DOHH2 (cell line): ENCODE measurements around the gene STAT1.

ENCODE experiments used
- H3F3A ChIP-seq: fragments of 200-600 bp; sonication (generic), shearing (Covaris generic); 2 replicates; pipeline ENCODE4 v1.6.0; 2016; ENCODE audit warnings: antibody characterized with exemption, mild to moderate bottlenecking; ENCODE audit not compliant: control insufficient read depth, insufficient read depth
- H3K27ac ChIP-seq: fragments of 200-600 bp; sonication (generic); 2 replicates; pipeline ENCODE4 v1.5.1; 2014; ENCODE audit warnings: low read depth, mild to moderate bottlenecking, low read length, moderate library complexity
- H3K27me3 ChIP-seq: fragments of 200-600 bp; sonication (generic); 2 replicates; pipeline ENCODE4 v1.6.1; 2014; ENCODE audit warnings: mild to moderate bottlenecking, low read length, mixed read lengths; ENCODE audit not compliant: control insufficient read depth
- H3K36me3 ChIP-seq: fragments of 200-600 bp; sonication (generic); 2 replicates; pipeline ENCODE4 v1.6.1; 2014; ENCODE audit warnings: mild to moderate bottlenecking, low read length, moderate library complexity, mixed read lengths; ENCODE audit not compliant: control insufficient read depth
- H3K4me1 ChIP-seq: fragments of 200-600 bp; sonication (generic); 2 replicates; pipeline ENCODE4 v1.6.1; 2014; ENCODE audit warnings: mild to moderate bottlenecking, low read length, mixed read lengths; ENCODE audit not compliant: control insufficient read depth
- H3K4me2 ChIP-seq: fragments of 200-600 bp; sonication (generic); 2 replicates; pipeline ENCODE4 v1.6.0; 2014; ENCODE audit warnings: mild to moderate bottlenecking, low read length, moderate library complexity
- H3K4me3 ChIP-seq: fragments of 200-600 bp; sonication (generic); 2 replicates; pipeline ENCODE4 v1.5.1; 2014; ENCODE audit warnings: mild to moderate bottlenecking, low read length, mixed read lengths
- H3K79me2 ChIP-seq: fragments of 200-600 bp; sonication (generic); 2 replicates; pipeline ENCODE4 v1.6.1; 2014; ENCODE audit warnings: mild to moderate bottlenecking, low read length, mixed read lengths; ENCODE audit not compliant: control insufficient read depth
- H3K9me2 ChIP-seq: fragments of 200-600 bp; sonication (generic); replicated peaks from 2 replicates; pipeline ENCODE4 v1.6.1; 2014; ENCODE audit warnings: mild to moderate bottlenecking, low read length, mixed read lengths; ENCODE audit not compliant: control insufficient read depth
- H3K9me3 ChIP-seq: fragments of 200-600 bp; sonication (generic); 2 replicates; pipeline ENCODE4 v1.6.1; 2014; ENCODE audit warnings: antibody characterized with exemption, low read length, mixed read lengths; ENCODE audit not compliant: control insufficient read depth, insufficient read depth
- H4K20me1 ChIP-seq: fragments of 200-600 bp; sonication (generic); 2 replicates; pipeline ENCODE4 v1.6.0; 2014; ENCODE audit warnings: low read depth, mild to moderate bottlenecking, antibody characterized with exemption, low read length, moderate library complexity; ENCODE audit not compliant: control insufficient read depth, insufficient read depth
- EZH2phosphoT487 ChIP-seq: fragments of 200-600 bp; sonication (generic); IDR thresholded peaks from 2 replicates; pipeline ENCODE4 v1.6.1; 2017; ENCODE audit warnings: borderline replicate concordance, mild to moderate bottlenecking, antibody characterized with exemption, low read length, moderate library complexity, mixed read lengths
- TF ChIP-seq, protein P1 (sequence below): fragments of 200-600 bp; sonication (generic); IDR thresholded peaks from one replicate; pipeline ENCODE4 v1.5.1; 2014; ENCODE audit warnings: antibody characterized with exemption, mild to moderate bottlenecking, low read depth, low read length; ENCODE audit not compliant: poor library complexity, severe bottlenecking

The STAT1 gene

DNA sequence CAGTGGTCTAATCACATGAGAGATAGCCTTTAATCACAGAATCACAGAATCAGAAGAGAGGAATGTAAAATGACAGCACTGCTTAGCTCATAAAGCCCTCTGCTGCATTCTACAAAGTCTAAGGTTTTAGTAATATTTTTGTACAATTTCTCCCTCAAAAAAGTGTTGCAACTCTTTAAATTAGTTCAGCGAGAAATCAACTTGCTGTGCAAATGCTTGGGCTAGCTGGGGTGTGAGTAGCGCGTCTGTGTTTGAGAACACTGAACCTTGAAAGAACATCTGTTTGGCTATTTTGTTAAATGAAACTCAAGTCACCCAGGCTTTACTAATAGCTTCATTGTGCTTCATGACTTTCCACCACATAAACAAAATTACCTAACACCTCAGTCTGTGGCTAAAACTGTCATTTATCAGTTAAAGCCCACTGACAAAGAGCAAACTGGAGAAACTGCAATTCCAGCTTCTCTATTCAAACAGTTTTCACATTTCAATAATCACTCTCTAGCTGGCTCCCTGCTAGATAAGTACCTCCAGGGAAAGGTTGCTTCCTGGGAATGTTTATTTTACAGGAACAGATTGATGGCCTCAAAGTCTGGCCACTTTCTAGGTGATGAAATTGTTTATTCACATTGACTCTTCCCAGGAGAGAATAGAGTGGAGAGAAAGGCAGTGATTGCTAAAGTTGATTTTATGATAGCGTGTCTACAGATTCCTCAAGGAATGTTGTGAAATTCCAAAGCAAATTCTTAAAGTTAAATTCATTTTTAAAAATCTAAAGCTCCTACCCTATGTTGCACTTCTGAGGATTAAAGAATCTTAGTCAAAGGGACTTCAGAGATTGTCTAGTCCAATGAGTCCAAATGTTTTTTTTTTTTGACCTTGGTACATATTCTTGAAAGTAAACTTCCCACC lies 36.0 kb upstream of the STAT1 start:
- no peak overlapping the region for H3K4me3 ChIP-seq
- no peaks in the 10 kb centered on the region for H4K20me1 ChIP-seq
- peaks cover 25% of the 10 kb centered on the region for H3K27me3 ChIP-seq
- H3K79me2 ChIP-seq, result no peaks in the 10 kb centered on the region
- H3K27ac ChIP-seq, result no peak overlapping the region
- peaks cover 8% of the 10 kb centered on the region for H3K4me1 ChIP-seq
- TF ChIP-seq EZH2phosphoT487, result no peak
- TF ChIP-seq, protein P1, sequence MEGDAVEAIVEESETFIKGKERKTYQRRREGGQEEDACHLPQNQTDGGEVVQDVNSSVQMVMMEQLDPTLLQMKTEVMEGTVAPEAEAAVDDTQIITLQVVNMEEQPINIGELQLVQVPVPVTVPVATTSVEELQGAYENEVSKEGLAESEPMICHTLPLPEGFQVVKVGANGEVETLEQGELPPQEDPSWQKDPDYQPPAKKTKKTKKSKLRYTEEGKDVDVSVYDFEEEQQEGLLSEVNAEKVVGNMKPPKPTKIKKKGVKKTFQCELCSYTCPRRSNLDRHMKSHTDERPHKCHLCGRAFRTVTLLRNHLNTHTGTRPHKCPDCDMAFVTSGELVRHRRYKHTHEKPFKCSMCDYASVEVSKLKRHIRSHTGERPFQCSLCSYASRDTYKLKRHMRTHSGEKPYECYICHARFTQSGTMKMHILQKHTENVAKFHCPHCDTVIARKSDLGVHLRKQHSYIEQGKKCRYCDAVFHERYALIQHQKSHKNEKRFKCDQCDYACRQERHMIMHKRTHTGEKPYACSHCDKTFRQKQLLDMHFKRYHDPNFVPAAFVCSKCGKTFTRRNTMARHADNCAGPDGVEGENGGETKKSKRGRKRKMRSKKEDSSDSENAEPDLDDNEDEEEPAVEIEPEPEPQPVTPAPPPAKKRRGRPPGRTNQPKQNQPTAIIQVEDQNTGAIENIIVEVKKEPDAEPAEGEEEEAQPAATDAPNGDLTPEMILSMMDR, result no peak
- no peaks in the 10 kb centered on the region for H3F3A ChIP-seq
- no peak overlapping the region for H3K4me2 ChIP-seq
- H3K36me3 ChIP-seq, result no peaks in the 10 kb centered on the region
- H3K9me3 ChIP-seq, result no peaks in the 10 kb centered on the region
- no peaks in the 10 kb centered on the region for H3K9me2 ChIP-seq

- H3K9me3 ChIP-seq, result no peaks in the 10 kb centered on the region
- H4K20me1 ChIP-seq, result no peaks in the 10 kb centered on the region
- H3K9me2 ChIP-seq, result no peaks in the 10 kb centered on the region
- H3K79me2 ChIP-seq, result no peaks in the 10 kb centered on the region
- H3F3A ChIP-seq, result no peaks in the 10 kb centered on the region
- peaks cover 8% of the 10 kb centered on the region for H3K4me1 ChIP-seq
- H3K4me3 ChIP-seq, result no peak overlapping the region
- H3K27me3 ChIP-seq, result peaks cover 22% of the 10 kb centered on the region
- no peak overlapping the region for H3K4me2 ChIP-seq
- no peak overlapping the region for H3K27ac ChIP-seq
- TF ChIP-seq, protein P1, result no peak
- no peak for TF ChIP-seq EZH2phosphoT487
- H3K36me3 ChIP-seq, result no peaks in the 10 kb centered on the region
Observed at GRCh38 chr2:191048073-191048472, 34.1 kb upstream of the STAT1 start.

- Histone ChIP-seq H3K9me3 (no peaks in the 10 kb centered on the region), H3K9me2 (no peaks in the 10 kb centered on the region; the same call in 1 of the 2 replicates), H3K36me3 (no peaks in the 10 kb centered on the region), H3K27ac (no peak overlapping the region), H4K20me1 (no peaks in the 10 kb centered on the region), H3F3A (no peaks in the 10 kb centered on the region), H3K79me2 (no peaks in the 10 kb centered on the region), H3K4me3 (no peak overlapping the region), H3K4me1 (no peaks in the 10 kb centered on the region), H3K4me2 (no peak overlapping the region), H3K27me3 (peaks cover 10% of the 10 kb centered on the region)
- TF ChIP-seq, protein P1, result no peak
- no peak for TF ChIP-seq EZH2phosphoT487
Observed at GRCh38 chr2:191045141-191045540, 31.2 kb upstream of the STAT1 start.
